GM12878 (cell line): ENCODE measurements around the gene RBBP8NL. TPM values are rescaled to one million over a fixed set of nuclear protein-coding genes. Genes with fewer than 3 reads are reported as not detected.
A peak's percentile ranks its signal among the peaks of the same experiment; 100 is the strongest.

Source experiments
- ATAC-seq: fragments of 200-7000 bp; cut with Tn5 transposase; 3 replicates; pipeline ENCODE4 v1.9.1; 2020; ENCODE audit warnings: mild to moderate bottlenecking, moderate library complexity
- BruUV-seq: library from RNA; stranded (reverse); fragments of 400-500 nt; replicated peaks from 2 replicates; lab custom pipeline; 2021; lab: Mats Ljungman, UMichigan
- CTCF ChIA-PET: fragments of 300-600 bp; sonication (Branson Sonifier 250); formaldehyde crosslinking; extraction: SDS; loops from one replicate; lab custom pipeline; 2021; ENCODE audit warnings: inconsistent platforms; lab: Yijun Ruan, JAX
- POLR2A ChIA-PET: fragments of 350-600 bp; formaldehyde crosslinking; extraction: SDS; loops from one replicate; lab custom pipeline; 2021; ENCODE audit warnings: inconsistent platforms; lab: Charles Lee
- RAD21 ChIA-PET: fragments of 300-600 bp; sonication (Branson Sonifier 250); formaldehyde crosslinking; loops from one replicate; lab custom pipeline; 2023; ENCODE audit warnings: antibody characterized with exemption; ENCODE audit not compliant: unreplicated experiment; lab: Charles Lee
- SMC1A ChIA-PET: fragments of 300-600 bp; sonication (Branson Sonifier 250); formaldehyde crosslinking; loops from one replicate; lab custom pipeline; 2023; ENCODE audit not compliant: unreplicated experiment, uncharacterized antibody; lab: Charles Lee
- DNase-seq: peaks from one replicate; pipeline ENCODE4 v3.0.0-alpha.2; 2011; ENCODE audit warnings: low read depth, low spot score
- FAIRE-seq: peaks from 3 replicates; lab custom pipeline; 2011; peaks lifted over from hg19 to GRCh38; lab: Jason Lieb, UNC
- H2AFZ ChIP-seq: 2 replicates; pipeline ENCODE4 v1.6.0; 2011; ENCODE audit warnings: low read depth, low read length, control low read depth; ENCODE audit not compliant: control insufficient read depth
- H3K27ac ChIP-seq: 2 replicates; pipeline ENCODE4 v1.5.1; 2011; ENCODE audit warnings: control low read depth; ENCODE audit not compliant: control insufficient read depth, insufficient read depth
- H3K27me3 ChIP-seq, 2 experiments: replicated peaks in 1 of 2; 2 replicates each; pipeline versions ENCODE4 v1.6.0 to v1.6.1; 2011; ENCODE audit warnings: low read length in 1 of 2; ENCODE audit not compliant: control insufficient read depth in 2 of 2, insufficient read depth in 2 of 2
- H3K36me3 ChIP-seq, 2 experiments: 2 replicates each; pipeline ENCODE4 v1.5.1; 2011; ENCODE audit warnings: low read length in 1 of 2; ENCODE audit not compliant: control insufficient read depth in 2 of 2, insufficient read depth in 2 of 2
- H3K4me1 ChIP-seq: 2 replicates; pipeline ENCODE4 v1.6.1; 2011; ENCODE audit warnings: mild to moderate bottlenecking, low read length, moderate library complexity, mixed read lengths; ENCODE audit not compliant: control insufficient read depth, insufficient read depth
- H3K4me2 ChIP-seq: 2 replicates; pipeline ENCODE4 v1.6.0; 2011; ENCODE audit warnings: control low read depth; ENCODE audit not compliant: control insufficient read depth, insufficient read depth
- H3K4me3 ChIP-seq: fragments of 200-600 bp; sonication (generic); 2 replicates; pipeline ENCODE4 v1.5.1; 2016
- H3K79me2 ChIP-seq: 2 replicates; pipeline ENCODE4 v1.6.0; 2011; ENCODE audit warnings: low read length; ENCODE audit not compliant: control insufficient read depth, insufficient read depth
- H3K9ac ChIP-seq: 2 replicates; pipeline ENCODE4 v1.8.0; 2011; ENCODE audit warnings: low read length, control low read depth, mixed read lengths; ENCODE audit not compliant: control insufficient read depth, insufficient read depth
- H3K9me3 ChIP-seq: replicated peaks from 3 replicates; pipeline ENCODE4 v1.5.1; 2011; ENCODE audit warnings: mild to moderate bottlenecking, low read length; ENCODE audit not compliant: control insufficient read depth, insufficient read depth
- H4K20me1 ChIP-seq: 2 replicates; pipeline ENCODE4 v1.6.0; 2011; ENCODE audit not compliant: control insufficient read depth, insufficient read depth
- EP300 ChIP-seq, 2 experiments: fragments of 150-350 bp in 1 of 2; IDR thresholded peaks; 2 replicates each; pipeline ENCODE4 v1.6.1; 2011 to 2012; ENCODE audit warnings: low read depth in 2 of 2, low read length in 2 of 2, borderline replicate concordance in 1 of 2, improper control_type of control experiment in 1 of 2, inconsistent platforms in 1 of 2; ENCODE audit not compliant: control insufficient read depth in 1 of 2
- FOXK2 ChIP-seq: fragments of 450-650 bp; IDR thresholded peaks from 2 replicates; pipeline ENCODE4 v1.6.1; 2017; ENCODE audit warnings: mild to moderate bottlenecking, moderate library complexity
- NFYA ChIP-seq: IDR thresholded peaks from 2 replicates; pipeline ENCODE4 v1.6.1; 2011; ENCODE audit warnings: low read depth, mild to moderate bottlenecking, low read length, improper control_type of control experiment, borderline replicate concordance
- PAX8 ChIP-seq: fragments of 450-650 bp; IDR thresholded peaks from 2 replicates; pipeline ENCODE4 v1.6.1; 2017; ENCODE audit warnings: mild to moderate bottlenecking, moderate library complexity
- POLR2AphosphoS2 ChIP-seq: IDR thresholded peaks from 2 replicates; pipeline ENCODE4 v1.6.1; 2011; ENCODE audit warnings: low read depth, mild to moderate bottlenecking, low read length, improper control_type of control experiment, moderate library complexity
- POLR2AphosphoS5 ChIP-seq: IDR thresholded peaks from 2 replicates; pipeline ENCODE4 v1.6.1; 2011; ENCODE audit warnings: mild to moderate bottlenecking, low read length, inconsistent platforms
- RB1 ChIP-seq: fragments of 450-650 bp; formaldehyde crosslinking; IDR thresholded peaks from 2 replicates; pipeline ENCODE4 v1.6.1; 2017; ENCODE audit warnings: mild to moderate bottlenecking, borderline replicate concordance
- SMARCA5 ChIP-seq: fragments of 450-650 bp; IDR thresholded peaks from 2 replicates; pipeline ENCODE4 v1.6.1; 2017; ENCODE audit warnings: mild to moderate bottlenecking
- SREBF2 ChIP-seq: IDR thresholded peaks from 2 replicates; pipeline ENCODE4 v1.6.1; 2012; ENCODE audit warnings: mild to moderate bottlenecking, low read length
- YBX1 ChIP-seq: fragments of 450-650 bp; IDR thresholded peaks from 2 replicates; pipeline ENCODE4 v1.6.1; 2016; ENCODE audit warnings: antibody characterized with exemption
- ZNF24 ChIP-seq: fragments of 450-650 bp; IDR thresholded peaks from 2 replicates; pipeline ENCODE4 v1.6.1; 2017; ENCODE audit warnings: antibody characterized with exemption, mild to moderate bottlenecking
- WGBS: methylation state at CpG from one replicate; pipeline ENCODE4 v1.1.6; 2016; ENCODE audit warnings: low lambda C conversion rate; ENCODE audit not compliant: insufficient replicate concordance, insufficient coverage; ENCODE audit errors: missing lambda C conversion rate; 5-methylcytosine and 5-hydroxymethylcytosine counted together
- in situ Hi-C: fragments of 300-500 bp; cut with MboI; formaldehyde crosslinking; loops from 9 replicates; pipeline ENCODE4 v1.14.3; 2018; ENCODE audit warnings: mixed read lengths
- intact Hi-C: fragments of 100-400 bp; cut with micrococcal nuclease; formaldehyde crosslinking; loops from one replicate; pipeline ENCODE4 v1.14.2; 2022; ENCODE audit not compliant: unreplicated experiment
- polyA plus RNA-seq, 11 experiments: library from polyadenylated mRNA; depleted of rRNA in 4 of 11; unstranded in 6 of 11; stranded (reverse) in 5 of 11; fragments of >200 nt; fragmentation: Nextera tagmentation in 4 of 11; fragmentation: Illumina TruSeq in 1 of 11; extraction: Ambion mirVana in 4 of 11; extraction: Trizol in 1 of 11; gene quantifications; 1 replicate in 1 of 11; 2 replicates in 10 of 11; pipeline versions ENCODE4 v1.2.1 to v1.2.3, GENCODE V29; 2011 to 2016; ENCODE audit warnings: inconsistent platforms in 2 of 11, missing spikeins in 2 of 11, low read depth in 1 of 11
- total RNA-seq, 4 experiments: library from RNA; depleted of rRNA in 3 of 4; stranded (reverse); fragments of >200 nt in 3 of 4; fragmentation: Illumina TruSeq in 1 of 4; extraction: Trizol in 1 of 4; gene quantifications; 2 replicates each; pipeline versions ENCODE4 v1.2.1 to v1.2.3, GENCODE V29; 2013 to 2021
- TF ChIP-seq, protein P1 (sequence below): IDR thresholded peaks from 2 replicates; pipeline ENCODE4 v1.6.1; 2011; ENCODE audit warnings: borderline replicate concordance, low read depth, mild to moderate bottlenecking, moderate library complexity, low read length; ENCODE audit not compliant: insufficient read depth, poor library complexity, severe bottlenecking
- TF ChIP-seq, protein P2 (sequence below): IDR thresholded peaks from 2 replicates; pipeline ENCODE4 v1.6.1; 2011; ENCODE audit warnings: mild to moderate bottlenecking, low read depth, low read length, moderate library complexity; ENCODE audit not compliant: insufficient replicate concordance

RBBP8NL gene
- total and polyA plus RNA-seq, 10 of the 15 experiments (the other 5 are each of a cell fraction or from before 2014, with no cell fraction given) = not detected

DNA sequence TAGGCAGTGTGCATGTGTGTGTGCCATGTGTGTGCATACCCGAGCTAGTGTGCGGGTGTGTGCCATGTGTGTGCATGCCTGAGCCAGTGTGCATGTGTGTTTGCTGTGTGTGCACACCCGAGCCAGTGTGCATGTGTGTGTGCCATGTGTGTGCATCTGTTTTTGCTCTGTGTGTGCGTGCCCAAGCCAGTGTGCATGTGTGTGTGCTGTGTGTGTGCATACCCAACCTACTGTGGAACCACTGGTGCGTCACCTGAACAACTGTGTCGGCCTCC lies 5.7 kb downstream of the RBBP8NL start:
- Histone ChIP-seq H3K4me3 (no peak overlapping the region), H3K9ac (no peak overlapping the region), H3K27ac (no peak overlapping the region), H3K79me2 (no peaks in the 10 kb centered on the region), H4K20me1 (no peaks in the 10 kb centered on the region), H2AFZ (no peak overlapping the region), H3K4me1 (no peaks in the 10 kb centered on the region), H3K36me3 (no peaks in the 10 kb centered on the region), H3K9me3 (no peaks in the 10 kb centered on the region), H3K4me2 (no peak overlapping the region), H3K27me3 (no peaks in the 10 kb centered on the region; a peak in 2 of 4 replicates)
- RAD21 ChIA-PET = no interaction called here
- intact Hi-C loops = no loop called here
- no peak for ATAC-seq
- FAIRE-seq = no peak
- in situ Hi-C loops = no loop called here
- TF ChIP-seq YBX1 (no peak), FOXK2 (no peak)
- POLR2A ChIA-PET = no interaction called here
- SMC1A ChIA-PET = no interaction called here
- no peak for DNase-seq
- CTCF ChIA-PET = no interaction called here
- 31% methylated on average over 6 of the region's 6 CpGs for WGBS
- BruUV-seq = no TSS peak

GRCh38 chr20:62420846-62421715 lies 6.3 kb downstream of the RBBP8NL start:
- no peak overlapping the region for H3K4me3 ChIP-seq
- ChIA-PET CTCF (no interaction called here), RAD21 (no interaction called here), SMC1A (no interaction called here), POLR2A (no interaction called here)
- no peak overlapping the region for H3K9ac ChIP-seq
- H3K4me1 ChIP-seq = no peaks in the 10 kb centered on the region
- in situ Hi-C loops = no loop called here
- no peaks in the 10 kb centered on the region for H4K20me1 ChIP-seq
- DNase-seq (no peak), ATAC-seq (no peak), FAIRE-seq (no peak)
- H3K27me3 ChIP-seq = no peaks in the 10 kb centered on the region; a peak in 2 of 4 replicates
- no peaks in the 10 kb centered on the region for H3K9me3 ChIP-seq
- H3K27ac ChIP-seq = no peak overlapping the region
- no peak overlapping the region for H3K4me2 ChIP-seq
- H3K36me3 ChIP-seq = no peaks in the 10 kb centered on the region
- no peaks in the 10 kb centered on the region for H3K79me2 ChIP-seq
- intact Hi-C loops = no loop called here
- no TSS peak for BruUV-seq
- WGBS = 61% methylated on average over 24 of the region's 24 CpGs
- no peak overlapping the region for H2AFZ ChIP-seq
- no peak for TF ChIP-seq EP300 (IDR thresholded peaks at IDR 0.05; ENCODE audit: borderline replicate concordance in 1 of 2, control insufficient read depth in 1 of 2, low read depth in 2 of 2, low read length in 2 of 2)
- TF ChIP-seq, protein P1, sequence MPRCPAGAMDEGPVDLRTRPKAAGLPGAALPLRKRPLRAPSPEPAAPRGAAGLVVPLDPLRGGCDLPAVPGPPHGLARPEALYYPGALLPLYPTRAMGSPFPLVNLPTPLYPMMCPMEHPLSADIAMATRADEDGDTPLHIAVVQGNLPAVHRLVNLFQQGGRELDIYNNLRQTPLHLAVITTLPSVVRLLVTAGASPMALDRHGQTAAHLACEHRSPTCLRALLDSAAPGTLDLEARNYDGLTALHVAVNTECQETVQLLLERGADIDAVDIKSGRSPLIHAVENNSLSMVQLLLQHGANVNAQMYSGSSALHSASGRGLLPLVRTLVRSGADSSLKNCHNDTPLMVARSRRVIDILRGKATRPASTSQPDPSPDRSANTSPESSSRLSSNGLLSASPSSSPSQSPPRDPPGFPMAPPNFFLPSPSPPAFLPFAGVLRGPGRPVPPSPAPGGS = peak; percentile 89
- no peak for TF ChIP-seq RB1
- TF ChIP-seq POLR2AphosphoS5 = no peak
- no peak for TF ChIP-seq NFYA
- TF ChIP-seq, protein P2, sequence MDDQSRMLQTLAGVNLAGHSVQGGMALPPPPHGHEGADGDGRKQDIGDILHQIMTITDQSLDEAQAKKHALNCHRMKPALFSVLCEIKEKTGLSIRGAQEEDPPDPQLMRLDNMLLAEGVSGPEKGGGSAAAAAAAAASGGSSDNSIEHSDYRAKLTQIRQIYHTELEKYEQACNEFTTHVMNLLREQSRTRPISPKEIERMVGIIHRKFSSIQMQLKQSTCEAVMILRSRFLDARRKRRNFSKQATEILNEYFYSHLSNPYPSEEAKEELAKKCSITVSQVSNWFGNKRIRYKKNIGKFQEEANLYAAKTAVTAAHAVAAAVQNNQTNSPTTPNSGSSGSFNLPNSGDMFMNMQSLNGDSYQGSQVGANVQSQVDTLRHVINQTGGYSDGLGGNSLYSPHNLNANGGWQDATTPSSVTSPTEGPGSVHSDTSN = peak; percentile 52
- TF ChIP-seq SMARCA5 = no peak
- TF ChIP-seq PAX8 = no peak
- no peak for TF ChIP-seq SREBF2
- TF ChIP-seq ZNF24 = no peak
- TF ChIP-seq POLR2AphosphoS2 = no peak
